IPS DF 6.9 (cell line): Measurements from ENCODE around the gene TRABD2B.

Experiments used
- DNase-seq: peaks from one replicate; pipeline ENCODE4 v3.0.0-alpha.2; 2013; ENCODE audit warnings: low read depth, low spot score
- H3K27ac ChIP-seq: one replicate; pipeline ENCODE4 v1.5.1; 2013; ENCODE audit warnings: low read length, control low read depth
- H3K27me3 ChIP-seq: 2 replicates; pipeline ENCODE4 v1.6.1; 2013; ENCODE audit warnings: mild to moderate bottlenecking, low read length; ENCODE audit not compliant: control insufficient read depth, insufficient read depth
- H3K36me3 ChIP-seq: 2 replicates; pipeline ENCODE4 v1.6.1; 2013; ENCODE audit warnings: low read length; ENCODE audit not compliant: control insufficient read depth, insufficient read depth
- H3K4me1 ChIP-seq: 2 replicates; pipeline ENCODE4 v1.6.1; 2013; ENCODE audit warnings: low read length; ENCODE audit not compliant: control insufficient read depth, insufficient read depth
- H3K4me3 ChIP-seq: 2 replicates; pipeline ENCODE4 v1.5.1; 2013; ENCODE audit warnings: mild to moderate bottlenecking, low read length
- H3K9me3 ChIP-seq: 2 replicates; pipeline ENCODE4 v1.6.1; 2013; ENCODE audit warnings: low read length, inconsistent platforms; ENCODE audit not compliant: control insufficient read depth, insufficient read depth
- WGBS: extraction: QIAGEN DNeasy Blood & Tissue Kit; methylation state at CpG from one replicate; pipeline ENCODE4 v1.1.7; 2013; ENCODE audit warnings: mixed read lengths, missing lambda C conversion rate; ENCODE audit not compliant: insufficient read length, insufficient coverage; 5-methylcytosine and 5-hydroxymethylcytosine counted together

Gene TRABD2B

DNA sequence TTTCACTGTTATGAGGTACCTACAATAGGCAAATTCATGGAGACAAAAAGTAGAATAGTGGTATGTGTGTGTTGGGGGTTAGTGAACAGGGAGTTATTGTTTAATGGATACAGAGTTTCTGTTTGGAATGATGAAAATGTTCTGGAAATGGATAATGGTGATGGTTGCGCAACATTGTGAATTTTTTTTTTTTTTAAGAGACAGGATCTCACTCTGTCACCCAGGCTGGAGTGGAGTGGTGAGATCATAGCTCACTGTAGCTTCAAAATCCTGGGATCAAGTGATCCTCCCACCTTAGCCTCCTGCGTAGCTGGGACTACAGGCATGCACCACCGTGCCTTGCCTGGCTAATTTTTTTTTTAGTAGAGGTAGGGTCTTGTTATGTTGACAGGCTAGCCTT is 34.5 kb upstream of the TRABD2B start:
- no peak for DNase-seq
- no CpG with 5 or more reads among the region's 3 CpGs for WGBS
- Histone ChIP-seq H3K9me3 (no peaks in the 10 kb centered on the region), H3K27me3 (no peaks in the 10 kb centered on the region), H3K27ac (no peak overlapping the region), H3K4me1 (peaks cover 8% of the 10 kb centered on the region; the same call in 1 of the 2 replicates), H3K4me3 (no peak overlapping the region), H3K36me3 (no peaks in the 10 kb centered on the region)

DNA sequence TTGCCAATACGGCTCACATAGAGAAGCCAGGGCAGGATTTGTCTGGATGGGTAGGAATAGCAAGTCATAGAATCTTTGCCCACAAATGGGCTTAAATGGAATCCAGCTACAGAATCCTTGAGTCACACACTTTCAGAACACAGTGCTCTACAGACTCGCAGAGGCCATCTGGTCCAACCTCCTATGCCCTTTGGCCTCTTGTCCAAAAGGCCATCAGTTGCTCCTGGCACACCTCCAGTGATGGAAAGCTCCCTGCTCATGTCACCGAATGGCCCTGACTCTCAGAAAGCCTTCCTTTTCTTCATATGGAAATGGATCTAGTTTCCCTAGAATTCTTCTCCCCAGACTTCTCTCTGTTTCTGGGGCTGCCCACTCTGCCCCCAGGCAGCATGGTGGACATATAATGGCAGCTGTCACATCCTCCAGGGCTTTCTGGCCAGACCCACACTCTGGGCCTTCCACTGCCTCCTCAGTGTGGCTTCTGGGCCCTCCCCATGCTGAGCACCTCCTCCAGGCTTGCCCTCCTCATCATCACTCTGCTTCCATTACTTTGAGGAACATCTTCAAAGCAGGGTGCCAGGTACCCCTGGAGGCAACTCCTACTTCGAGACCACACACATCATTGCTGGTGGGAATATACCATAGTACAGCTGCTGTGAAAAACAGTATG is 33.6 kb upstream of the TRABD2B start:
- no CpG with 5 or more reads among the region's 4 CpGs for WGBS
- H3K27me3 ChIP-seq: no peaks in the 10 kb centered on the region; the same call in 1 of the 2 replicates
- H3K9me3 ChIP-seq: no peaks in the 10 kb centered on the region
- no peak overlapping the region for H3K4me3 ChIP-seq
- peaks cover 8% of the 10 kb centered on the region; the same call in 1 of the 2 replicates for H3K4me1 ChIP-seq
- DNase-seq: no peak
- no peaks in the 10 kb centered on the region for H3K36me3 ChIP-seq
- H3K27ac ChIP-seq: no peak overlapping the region

DNA sequence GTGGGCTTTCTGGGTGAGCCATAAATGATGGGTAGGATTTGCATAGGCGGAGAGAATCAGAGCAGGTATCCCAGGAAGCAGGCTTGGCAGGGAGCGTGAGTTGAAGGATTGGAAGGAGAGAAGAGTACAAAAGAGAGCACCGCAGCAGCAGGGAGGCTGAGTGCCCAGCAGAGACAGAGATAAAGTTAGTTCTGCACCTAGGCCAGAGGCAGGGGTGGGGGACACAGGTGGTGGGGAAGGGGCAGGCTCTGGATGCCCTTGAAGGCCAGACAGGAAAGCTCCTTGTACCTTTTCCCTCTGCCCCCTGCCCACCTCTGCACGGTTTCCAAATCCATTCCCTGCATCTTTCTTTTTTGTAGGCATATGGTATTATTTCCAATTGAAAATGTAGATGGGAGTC is 33.0 kb upstream of the TRABD2B start:
- Histone ChIP-seq H3K27ac (no peak overlapping the region), H3K36me3 (no peaks in the 10 kb centered on the region), H3K9me3 (no peaks in the 10 kb centered on the region), H3K27me3 (no peaks in the 10 kb centered on the region; the same call in 1 of the 2 replicates), H3K4me1 (peaks cover 8% of the 10 kb centered on the region), H3K4me3 (no peak overlapping the region)
- no CpG with 5 or more reads among the region's 4 CpGs for WGBS
- DNase-seq: no peak

- DNase-seq: no peak
- H3K4me1 ChIP-seq: peaks cover 9% of the 10 kb centered on the region
- no peaks in the 10 kb centered on the region for H3K9me3 ChIP-seq
- no peaks in the 10 kb centered on the region for H3K36me3 ChIP-seq
- no peaks in the 10 kb centered on the region; the same call in 1 of the 2 replicates for H3K27me3 ChIP-seq
- no peak overlapping the region for H3K4me3 ChIP-seq
- WGBS: no CpG with 5 or more reads among the region's 12 CpGs
- H3K27ac ChIP-seq: no peak overlapping the region
Observed at GRCh38 chr1:48028218-48029069, 31.3 kb upstream of the TRABD2B start.

GRCh38 chr1:48027533-48027835 is 30.3 kb upstream of the TRABD2B start:
- H3K27me3 ChIP-seq: no peaks in the 10 kb centered on the region; the same call in 1 of the 2 replicates
- H3K36me3 ChIP-seq: no peaks in the 10 kb centered on the region
- no CpG with 5 or more reads among the region's 2 CpGs for WGBS
- no peak overlapping the region for H3K4me3 ChIP-seq
- no peak overlapping the region for H3K27ac ChIP-seq
- no peaks in the 10 kb centered on the region for H3K9me3 ChIP-seq
- H3K4me1 ChIP-seq: peaks cover 9% of the 10 kb centered on the region
- no peak for DNase-seq

GRCh38 chr1:48026701-48027532 is 29.7 kb upstream of the TRABD2B start:
- no CpG with 5 or more reads among the region's 9 CpGs for WGBS
- DNase-seq: no peak
- peaks cover 9% of the 10 kb centered on the region for H3K4me1 ChIP-seq
- no peaks in the 10 kb centered on the region for H3K9me3 ChIP-seq
- H3K4me3 ChIP-seq: no peak overlapping the region
- no peaks in the 10 kb centered on the region for H3K36me3 ChIP-seq
- no peaks in the 10 kb centered on the region; the same call in 1 of the 2 replicates for H3K27me3 ChIP-seq
- no peak overlapping the region for H3K27ac ChIP-seq

DNA sequence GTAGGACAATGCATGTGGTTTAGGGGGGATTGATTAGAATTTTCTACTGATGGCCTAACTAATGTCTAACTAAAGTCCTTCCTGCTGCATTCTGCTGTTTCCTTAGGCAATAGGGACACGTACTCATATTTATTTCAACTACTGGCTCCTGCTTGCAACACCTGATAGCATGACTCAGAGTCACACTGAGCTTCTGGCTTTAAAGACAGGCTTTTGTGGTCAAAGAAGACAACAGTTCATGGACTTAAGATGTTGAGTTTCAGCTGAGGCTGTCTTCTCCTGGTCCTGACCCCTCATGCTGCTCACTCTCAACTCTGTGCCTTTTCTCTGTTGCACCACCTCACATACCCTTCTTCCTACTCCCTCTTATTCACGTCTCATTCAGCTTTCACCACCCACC is 29.1 kb upstream of the TRABD2B start:
- DNase-seq: no peak
- Histone ChIP-seq H3K9me3 (no peaks in the 10 kb centered on the region), H3K27ac (no peak overlapping the region), H3K4me1 (peaks cover 9% of the 10 kb centered on the region), H3K36me3 (no peaks in the 10 kb centered on the region), H3K4me3 (no peak overlapping the region), H3K27me3 (no peaks in the 10 kb centered on the region; the same call in 1 of the 2 replicates)
- WGBS: 100% methylated on average over 1 of the region's 2 CpGs

- Histone ChIP-seq H3K9me3 (no peaks in the 10 kb centered on the region), H3K36me3 (no peaks in the 10 kb centered on the region), H3K27me3 (no peaks in the 10 kb centered on the region; the same call in 1 of the 2 replicates), H3K4me3 (no peak overlapping the region), H3K4me1 (peaks cover 9% of the 10 kb centered on the region), H3K27ac (no peak overlapping the region)
- no peak for DNase-seq
Observed at GRCh38 chr1:48025076-48025475, 27.9 kb upstream of the TRABD2B start.

DNA sequence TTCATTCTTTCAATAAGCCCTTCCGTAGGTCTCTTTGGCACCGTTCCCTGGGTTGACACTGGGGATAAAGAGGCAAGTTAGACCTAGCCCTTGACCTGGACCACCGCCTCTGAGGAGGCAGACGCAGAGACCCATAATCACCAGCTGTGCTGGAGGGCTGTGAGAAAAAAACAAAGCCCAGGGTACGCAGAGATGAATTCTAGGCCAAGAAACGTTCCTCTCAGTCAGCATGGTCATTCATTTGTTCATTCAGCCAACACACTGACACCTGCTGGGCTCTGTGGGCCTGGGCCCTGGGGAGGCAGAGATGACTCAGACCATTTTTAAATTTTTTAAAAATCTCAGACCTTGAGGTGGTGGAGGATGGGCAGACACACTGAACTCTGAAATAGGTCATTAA is 26.3 kb upstream of the TRABD2B start:
- DNase-seq: no peak
- H3K27me3 ChIP-seq: no peaks in the 10 kb centered on the region; the same call in 1 of the 2 replicates
- no peaks in the 10 kb centered on the region for H3K9me3 ChIP-seq
- no peak overlapping the region for H3K4me3 ChIP-seq
- H3K4me1 ChIP-seq: peaks cover 5% of the 10 kb centered on the region
- H3K27ac ChIP-seq: no peak overlapping the region
- H3K36me3 ChIP-seq: no peaks in the 10 kb centered on the region
- no CpG with 5 or more reads among the region's 6 CpGs for WGBS

GRCh38 chr1:48022306-48022705 is 25.1 kb upstream of the TRABD2B start:
- Histone ChIP-seq H3K4me1 (peaks cover 1% of the 10 kb centered on the region), H3K27ac (no peak overlapping the region), H3K27me3 (no peaks in the 10 kb centered on the region; the same call in 1 of the 2 replicates), H3K9me3 (no peaks in the 10 kb centered on the region), H3K4me3 (no peak overlapping the region), H3K36me3 (no peaks in the 10 kb centered on the region)
- DNase-seq: no peak
- no CpG with 5 or more reads among the region's 3 CpGs for WGBS
